HL-60 (cell line): ENCODE data around the gene TGIF1.
"Not testable (repeated sequence)": the region's sequence is repeated elsewhere in the genome, so short reads cannot be mapped to it uniquely, and the experiment has no call there.

Experiments
- DNase-seq, 2 experiments: peaks; one replicate each; pipeline ENCODE4 v3.0.0-alpha.2; 2010 to 2020; ENCODE audit warnings: low read depth in 1 of 2, low spot score in 1 of 2
- H3K27ac ChIP-seq: fragments of 250-450 bp; sonication (Bioruptor Pico); replicated peaks from 2 replicates; pipeline ENCODE4 v1.5.1; 2020; ENCODE audit warnings: mild to moderate bottlenecking, moderate library complexity
- H3K27me3 ChIP-seq: fragments of 250-450 bp; sonication (Bioruptor Pico); 2 replicates; pipeline ENCODE4 v1.5.1; 2021; ENCODE audit warnings: mild to moderate bottlenecking, moderate library complexity; ENCODE audit not compliant: insufficient read depth, poor library complexity, severe bottlenecking
- H3K4me3 ChIP-seq: replicated peaks from 2 replicates; pipeline ENCODE4 v1.5.1; 2011; ENCODE audit warnings: mild to moderate bottlenecking, control low read depth, low read length; ENCODE audit not compliant: insufficient read depth
- CTCF ChIP-seq: IDR thresholded peaks from one replicate; pipeline ENCODE4 v1.5.1; 2011; ENCODE audit warnings: low read length, control low read depth, inconsistent platforms; ENCODE audit not compliant: insufficient read depth
- GABPA ChIP-seq: IDR thresholded peaks from 2 replicates; pipeline ENCODE4 v1.6.1; 2012; ENCODE audit warnings: low read depth
- POLR2AphosphoS5 ChIP-seq: IDR thresholded peaks from 2 replicates; pipeline ENCODE4 v1.6.1; 2012; ENCODE audit warnings: low read depth
- REST ChIP-seq: IDR thresholded peaks from 2 replicates; pipeline ENCODE4 v1.6.1; 2012; ENCODE audit warnings: low read depth; ENCODE audit not compliant: insufficient replicate concordance
- SPI1 ChIP-seq: IDR thresholded peaks from 2 replicates; pipeline ENCODE4 v1.6.1; 2012; ENCODE audit warnings: low read depth, mild to moderate bottlenecking, borderline replicate concordance

Gene TGIF1

GRCh38 chr18:3468833-3469232 lies 18.9 kb downstream of the TGIF1 start:
- peak in 1 of 2 experiments; percentile 57 for DNase-seq
- Histone ChIP-seq H3K27me3 (no peaks in the 10 kb centered on the region), H3K4me3 (no peak overlapping the region), H3K27ac (no peak overlapping the region)
- TF ChIP-seq CTCF (no peak), REST (no peak), GABPA (no peak), POLR2AphosphoS5 (no peak), SPI1 (no peak)

- H3K4me3 ChIP-seq, result no peak overlapping the region
- no peak for DNase-seq
- TF ChIP-seq POLR2AphosphoS5 (no peak), SPI1 (no peak), CTCF (no peak), GABPA (no peak), REST (no peak)
- no peaks in the 10 kb centered on the region for H3K27me3 ChIP-seq
- H3K27ac ChIP-seq, result no peak overlapping the region
Measured at GRCh38 chr18:3471141-3471648, 21.2 kb downstream of the TGIF1 start.

GRCh38 chr18:3472121-3472520 lies 22.1 kb downstream of the TGIF1 start:
- not testable (repeated sequence) for DNase-seq, H3K27me3 ChIP-seq, H3K4me3 ChIP-seq, H3K27ac ChIP-seq

GRCh38 chr18:3472681-3473544 lies 22.9 kb downstream of the TGIF1 start:
- TF ChIP-seq POLR2AphosphoS5 (no peak), SPI1 (no peak), REST (no peak), GABPA (no peak)
- no peak overlapping the region for H3K27ac ChIP-seq
- H3K4me3 ChIP-seq, result no peak overlapping the region
- DNase-seq, result no peak
- H3K27me3 ChIP-seq, result no peaks in the 10 kb centered on the region
